22Rv1 (cell line): Measurements from ENCODE around the gene CTTNBP2.

Experiments used
- ZFX ChIP-seq: fragments of 450-650 bp; IDR thresholded peaks from 2 replicates; pipeline ENCODE4 v1.6.1; 2017; ENCODE audit warnings: antibody characterized with exemption, borderline replicate concordance
- TF ChIP-seq, protein P1 (sequence below): fragments of 450-650 bp; IDR thresholded peaks from 2 replicates; pipeline ENCODE4 v1.5.1; 2017; ENCODE audit warnings: mild to moderate bottlenecking

GRCh38 chr7:117874191-117874700 lies 1.0 kb upstream of the CTTNBP2 start:
- TF ChIP-seq, protein P1, sequence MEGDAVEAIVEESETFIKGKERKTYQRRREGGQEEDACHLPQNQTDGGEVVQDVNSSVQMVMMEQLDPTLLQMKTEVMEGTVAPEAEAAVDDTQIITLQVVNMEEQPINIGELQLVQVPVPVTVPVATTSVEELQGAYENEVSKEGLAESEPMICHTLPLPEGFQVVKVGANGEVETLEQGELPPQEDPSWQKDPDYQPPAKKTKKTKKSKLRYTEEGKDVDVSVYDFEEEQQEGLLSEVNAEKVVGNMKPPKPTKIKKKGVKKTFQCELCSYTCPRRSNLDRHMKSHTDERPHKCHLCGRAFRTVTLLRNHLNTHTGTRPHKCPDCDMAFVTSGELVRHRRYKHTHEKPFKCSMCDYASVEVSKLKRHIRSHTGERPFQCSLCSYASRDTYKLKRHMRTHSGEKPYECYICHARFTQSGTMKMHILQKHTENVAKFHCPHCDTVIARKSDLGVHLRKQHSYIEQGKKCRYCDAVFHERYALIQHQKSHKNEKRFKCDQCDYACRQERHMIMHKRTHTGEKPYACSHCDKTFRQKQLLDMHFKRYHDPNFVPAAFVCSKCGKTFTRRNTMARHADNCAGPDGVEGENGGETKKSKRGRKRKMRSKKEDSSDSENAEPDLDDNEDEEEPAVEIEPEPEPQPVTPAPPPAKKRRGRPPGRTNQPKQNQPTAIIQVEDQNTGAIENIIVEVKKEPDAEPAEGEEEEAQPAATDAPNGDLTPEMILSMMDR = no peak
- no peak for TF ChIP-seq ZFX
